Measurements from ENCODE around the gene GRIK4. TPM values are rescaled to one million over a fixed set of nuclear protein-coding genes. Genes with fewer than 3 reads are reported as not detected.

GRIK4 gene
- polyA plus RNA-seq, 1 of the 3 experiments (the other 2 are of a cell fraction), result 0.03 TPM

DNA sequence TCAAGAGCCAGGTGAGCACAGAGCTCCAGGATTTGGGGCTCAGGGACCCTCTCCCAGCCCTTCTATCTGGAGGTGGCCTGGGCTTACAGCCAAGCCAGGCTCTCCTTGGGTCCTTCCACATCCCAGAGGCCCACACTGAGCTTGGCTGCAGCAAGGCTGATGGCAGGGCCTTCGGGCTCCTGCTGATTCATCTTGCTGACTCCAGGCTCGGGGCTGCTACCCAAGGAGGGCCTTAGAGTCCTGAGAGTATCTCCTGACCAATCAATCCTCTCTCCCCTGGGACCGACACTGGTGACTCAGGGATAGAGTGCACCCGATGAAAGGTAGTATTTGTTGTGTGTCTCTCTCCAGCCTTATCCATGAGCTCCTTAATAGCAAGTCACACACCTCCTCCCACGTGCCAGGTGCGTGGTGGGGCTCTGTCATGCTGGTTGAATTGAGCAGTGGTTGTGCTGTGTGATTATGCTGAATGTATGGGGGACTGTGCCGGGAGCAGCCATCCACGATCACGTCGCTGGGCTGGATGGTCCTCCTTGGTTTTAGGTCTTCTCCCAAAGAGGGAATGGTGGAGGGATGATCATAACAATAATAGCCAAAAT is 62.3 kb downstream of the GRIK4 start:
- Histone ChIP-seq H4K20me1 (ENCODE audit: insufficient read depth) (no peaks in the 10 kb centered on the region), H3K9me2 (no peaks in the 10 kb centered on the region), H3K4me1 (ENCODE audit: control insufficient read depth in 1 of 2, insufficient read depth in 2 of 2, low read depth in 1 of 2, low read length in 1 of 2) (no peaks in the 10 kb centered on the region; a peak in 1 of 4 replicates), H3K27me3 (ENCODE audit: insufficient read depth) (no peaks in the 10 kb centered on the region; the same call in 1 of the 2 replicates), H3K4me3 (ENCODE audit: low read depth in 2 of 2, low read length in 1 of 2) (no peak overlapping the region), H3F3A (replicated peaks; ENCODE audit: insufficient read depth) (no peaks in the 10 kb centered on the region), H3K36me3 (replicated peaks in 1 of 2; ENCODE audit: control insufficient read depth in 1 of 2, insufficient read depth in 2 of 2, low read length in 1 of 2) (no peaks in the 10 kb centered on the region), H3K9me3 (no peaks in the 10 kb centered on the region), H3K27ac (ENCODE audit: low read depth in 2 of 2, low read length in 1 of 2) (no peak overlapping the region), H2AFZ (ENCODE audit: low read depth) (no peak overlapping the region), H3K79me2 (ENCODE audit: insufficient read depth) (no peaks in the 10 kb centered on the region), H3K9ac (no peak overlapping the region), H3K4me2 (no peak overlapping the region)
- TF ChIP-seq, protein P1, sequence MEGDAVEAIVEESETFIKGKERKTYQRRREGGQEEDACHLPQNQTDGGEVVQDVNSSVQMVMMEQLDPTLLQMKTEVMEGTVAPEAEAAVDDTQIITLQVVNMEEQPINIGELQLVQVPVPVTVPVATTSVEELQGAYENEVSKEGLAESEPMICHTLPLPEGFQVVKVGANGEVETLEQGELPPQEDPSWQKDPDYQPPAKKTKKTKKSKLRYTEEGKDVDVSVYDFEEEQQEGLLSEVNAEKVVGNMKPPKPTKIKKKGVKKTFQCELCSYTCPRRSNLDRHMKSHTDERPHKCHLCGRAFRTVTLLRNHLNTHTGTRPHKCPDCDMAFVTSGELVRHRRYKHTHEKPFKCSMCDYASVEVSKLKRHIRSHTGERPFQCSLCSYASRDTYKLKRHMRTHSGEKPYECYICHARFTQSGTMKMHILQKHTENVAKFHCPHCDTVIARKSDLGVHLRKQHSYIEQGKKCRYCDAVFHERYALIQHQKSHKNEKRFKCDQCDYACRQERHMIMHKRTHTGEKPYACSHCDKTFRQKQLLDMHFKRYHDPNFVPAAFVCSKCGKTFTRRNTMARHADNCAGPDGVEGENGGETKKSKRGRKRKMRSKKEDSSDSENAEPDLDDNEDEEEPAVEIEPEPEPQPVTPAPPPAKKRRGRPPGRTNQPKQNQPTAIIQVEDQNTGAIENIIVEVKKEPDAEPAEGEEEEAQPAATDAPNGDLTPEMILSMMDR (IDR thresholded peaks at IDR 0.05), result no peak
- no peak for TF ChIP-seq TAF1 (IDR thresholded peaks at IDR 0.05; ENCODE audit: borderline replicate concordance, low read depth, low read length)
- no peak for TF ChIP-seq FOXJ3 (CRISPR knock-in tag; IDR thresholded peaks at IDR 0.05)
- TF ChIP-seq FOXM1 (IDR thresholded peaks at IDR 0.05; ENCODE audit: low read depth), result no peak
- TF ChIP-seq EP300 (IDR thresholded peaks at IDR 0.05; ENCODE audit: borderline replicate concordance in 1 of 2, low read depth in 1 of 2, low read length in 1 of 2), result no peak
- TF ChIP-seq, protein P2, sequence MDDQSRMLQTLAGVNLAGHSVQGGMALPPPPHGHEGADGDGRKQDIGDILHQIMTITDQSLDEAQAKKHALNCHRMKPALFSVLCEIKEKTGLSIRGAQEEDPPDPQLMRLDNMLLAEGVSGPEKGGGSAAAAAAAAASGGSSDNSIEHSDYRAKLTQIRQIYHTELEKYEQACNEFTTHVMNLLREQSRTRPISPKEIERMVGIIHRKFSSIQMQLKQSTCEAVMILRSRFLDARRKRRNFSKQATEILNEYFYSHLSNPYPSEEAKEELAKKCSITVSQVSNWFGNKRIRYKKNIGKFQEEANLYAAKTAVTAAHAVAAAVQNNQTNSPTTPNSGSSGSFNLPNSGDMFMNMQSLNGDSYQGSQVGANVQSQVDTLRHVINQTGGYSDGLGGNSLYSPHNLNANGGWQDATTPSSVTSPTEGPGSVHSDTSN (IDR thresholded peaks at IDR 0.05), result no peak
- TF ChIP-seq, protein P3, sequence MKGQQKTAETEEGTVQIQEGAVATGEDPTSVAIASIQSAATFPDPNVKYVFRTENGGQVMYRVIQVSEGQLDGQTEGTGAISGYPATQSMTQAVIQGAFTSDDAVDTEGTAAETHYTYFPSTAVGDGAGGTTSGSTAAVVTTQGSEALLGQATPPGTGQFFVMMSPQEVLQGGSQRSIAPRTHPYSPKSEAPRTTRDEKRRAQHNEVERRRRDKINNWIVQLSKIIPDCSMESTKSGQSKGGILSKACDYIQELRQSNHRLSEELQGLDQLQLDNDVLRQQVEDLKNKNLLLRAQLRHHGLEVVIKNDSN (IDR thresholded peaks at IDR 0.05; ENCODE audit: borderline replicate concordance, low read depth), result no peak
- TF ChIP-seq JUND (IDR thresholded peaks at IDR 0.05), result no peak
- ChIA-PET CTCF (interaction anchor here (1.1 kb wide), 1 partner anchor 11 kb away, joined by 3 read pairs; no protein-coding TSS in a partner anchor), POLR2A (no interaction called here)
- 61% methylated on average over 4 of the region's 10 CpGs for WGBS (ENCODE audit: low lambda C conversion rate)
- no peak for DNase-seq

DNA sequence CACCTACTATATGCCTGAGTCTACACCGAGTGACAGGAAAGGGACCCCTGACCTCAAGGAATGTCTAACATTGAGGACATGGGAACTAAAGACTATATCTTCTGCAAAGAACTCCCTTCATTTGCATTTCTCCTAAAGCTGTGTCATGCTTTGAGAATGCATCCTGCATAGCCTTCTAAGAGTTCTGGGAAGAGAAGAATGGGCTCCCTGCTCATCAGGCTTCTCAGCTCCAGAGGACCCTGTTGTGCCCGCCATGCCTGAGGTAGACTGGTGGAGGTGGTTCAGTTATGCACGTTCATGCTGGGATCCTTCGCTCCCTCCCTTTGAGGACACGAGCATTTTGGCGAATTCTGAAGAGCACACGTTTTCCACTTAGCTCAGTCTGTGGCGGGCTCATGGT is 63.3 kb downstream of the GRIK4 start:
- POLR2A ChIA-PET, result no interaction called here
- no peak overlapping the region for H2AFZ ChIP-seq (ENCODE audit: low read depth)
- TF ChIP-seq, protein P3 (IDR thresholded peaks at IDR 0.05; ENCODE audit: borderline replicate concordance, low read depth), result no peak
- TF ChIP-seq RCOR1 (IDR thresholded peaks at IDR 0.05; ENCODE audit: low read length) (no peak), TEAD4 (IDR thresholded peaks at IDR 0.05; ENCODE audit: borderline replicate concordance, insufficient read depth) (no peak), ELF1 (IDR thresholded peaks at IDR 0.05) (no peak), EZH2phosphoT487 (IDR thresholded peaks at IDR 0.05; ENCODE audit: borderline replicate concordance, low read depth) (no peak), SIN3A (IDR thresholded peaks at IDR 0.05; ENCODE audit: borderline replicate concordance, low read depth, low read length) (no peak), GATA2 (CRISPR knock-in tag; IDR thresholded peaks at IDR 0.05) (no peak), RXRA (IDR thresholded peaks at IDR 0.05; ENCODE audit: borderline replicate concordance, low read depth) (no peak), SMC3 (IDR thresholded peaks at IDR 0.05; ENCODE audit: low read depth, low read length) (no peak), MXI1 (IDR thresholded peaks at IDR 0.05; ENCODE audit: low read depth, low read length) (no peak), RFX5 (IDR thresholded peaks at IDR 0.05; ENCODE audit: low read length) (no peak)
- TF ChIP-seq, protein P4, sequence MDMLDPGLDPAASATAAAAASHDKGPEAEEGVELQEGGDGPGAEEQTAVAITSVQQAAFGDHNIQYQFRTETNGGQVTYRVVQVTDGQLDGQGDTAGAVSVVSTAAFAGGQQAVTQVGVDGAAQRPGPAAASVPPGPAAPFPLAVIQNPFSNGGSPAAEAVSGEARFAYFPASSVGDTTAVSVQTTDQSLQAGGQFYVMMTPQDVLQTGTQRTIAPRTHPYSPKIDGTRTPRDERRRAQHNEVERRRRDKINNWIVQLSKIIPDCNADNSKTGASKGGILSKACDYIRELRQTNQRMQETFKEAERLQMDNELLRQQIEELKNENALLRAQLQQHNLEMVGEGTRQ (IDR thresholded peaks at IDR 0.05; ENCODE audit: borderline replicate concordance, low read depth, low read length), result no peak

More for the DNA sequence above, 63.3 kb downstream of the GRIK4 start:
- H3K27ac ChIP-seq (ENCODE audit: low read depth in 2 of 2, low read length in 1 of 2), result no peak overlapping the region
- no peaks in the 10 kb centered on the region; the same call in 1 of the 2 replicates for H3K27me3 ChIP-seq (ENCODE audit: insufficient read depth)
- no peak for DNase-seq
- 71% methylated on average over 6 of the region's 8 CpGs for WGBS (ENCODE audit: low lambda C conversion rate)
- no peaks in the 10 kb centered on the region for H3K9me3 ChIP-seq
- no peaks in the 10 kb centered on the region for H4K20me1 ChIP-seq (ENCODE audit: insufficient read depth)
- H3K79me2 ChIP-seq (ENCODE audit: insufficient read depth), result no peaks in the 10 kb centered on the region
- no peak overlapping the region for H3K4me2 ChIP-seq
- no peaks in the 10 kb centered on the region for H3K36me3 ChIP-seq (replicated peaks in 1 of 2; ENCODE audit: control insufficient read depth in 1 of 2, insufficient read depth in 2 of 2, low read length in 1 of 2)
- no peak overlapping the region for H3K4me3 ChIP-seq (ENCODE audit: low read depth in 2 of 2, low read length in 1 of 2)
- H3F3A ChIP-seq (replicated peaks; ENCODE audit: insufficient read depth), result no peaks in the 10 kb centered on the region
- H3K4me1 ChIP-seq (ENCODE audit: control insufficient read depth in 1 of 2, insufficient read depth in 2 of 2, low read depth in 1 of 2, low read length in 1 of 2), result no peaks in the 10 kb centered on the region; a peak in 1 of 4 replicates
- CTCF ChIA-PET, result no interaction called here
- no peaks in the 10 kb centered on the region for H3K9me2 ChIP-seq
- H3K9ac ChIP-seq, result no peak overlapping the region

All from SK-N-SH (cell line).